H9 (cell line): ENCODE results near the gene STAT1. TPM values are rescaled to one million over a fixed set of nuclear protein-coding genes. Genes with fewer than 3 reads are reported as not detected.

ENCODE experiments used
- DNase-seq: peaks from one replicate; pipeline ENCODE4 v3.0.0-alpha.2; 2017
- H2AFZ ChIP-seq: one replicate; pipeline ENCODE4 v1.6.1; 2013; ENCODE audit warnings: mild to moderate bottlenecking, low read length, control low read depth, moderate library complexity
- H2AK5ac ChIP-seq: 2 replicates; pipeline ENCODE4 v1.6.1; 2013; ENCODE audit warnings: low read length, control low read depth, mixed read lengths; ENCODE audit not compliant: insufficient read length
- H2BK120ac ChIP-seq: one replicate; pipeline ENCODE4 v1.6.1; 2013; ENCODE audit warnings: low read depth, mild to moderate bottlenecking, low read length, control low read depth, inconsistent platforms; ENCODE audit not compliant: poor library complexity, severe bottlenecking
- H2BK12ac ChIP-seq: 2 replicates; pipeline ENCODE4 v1.6.1; 2013; ENCODE audit warnings: low read length, control low read depth, mixed read lengths, low read depth; ENCODE audit not compliant: insufficient read length
- H2BK15ac ChIP-seq: 2 replicates; pipeline ENCODE4 v1.6.1; 2013; ENCODE audit warnings: low read depth, low read length, control low read depth
- H2BK20ac ChIP-seq: one replicate; pipeline ENCODE4 v1.6.1; 2013; ENCODE audit warnings: low read depth, mild to moderate bottlenecking, low read length, control low read depth, inconsistent platforms; ENCODE audit not compliant: poor library complexity, severe bottlenecking
- H2BK5ac ChIP-seq: 2 replicates; pipeline ENCODE4 v1.6.1; 2013; ENCODE audit warnings: low read length, control low read depth, mixed read lengths; ENCODE audit not compliant: insufficient read length
- H3K14ac ChIP-seq: 2 replicates; pipeline ENCODE4 v1.6.1; 2013; ENCODE audit warnings: low read length, control low read depth; ENCODE audit not compliant: insufficient read depth
- H3K18ac ChIP-seq: 2 replicates; pipeline ENCODE4 v1.6.1; 2013; ENCODE audit warnings: low read depth, mild to moderate bottlenecking, mixed read lengths, low read length, control low read depth; ENCODE audit not compliant: insufficient read length
- H3K23ac ChIP-seq: 2 replicates; pipeline ENCODE4 v1.6.1; 2013; ENCODE audit warnings: low read length, control low read depth, mixed read lengths, low read depth; ENCODE audit not compliant: insufficient read length
- H3K23me2 ChIP-seq: 2 replicates; pipeline ENCODE4 v1.6.1; 2013; ENCODE audit warnings: low read depth, mild to moderate bottlenecking, mixed read lengths, low read length, control low read depth; ENCODE audit not compliant: insufficient read length, poor library complexity, severe bottlenecking
- H3K27ac ChIP-seq: 2 replicates; pipeline ENCODE4 v1.5.1; 2013; ENCODE audit warnings: low read length, control low read depth, mixed read lengths, low read depth; ENCODE audit not compliant: insufficient read length
- H3K27me3 ChIP-seq: 2 replicates; pipeline ENCODE4 v1.6.1; 2013; ENCODE audit warnings: low read length, control low read depth, inconsistent platforms; ENCODE audit not compliant: insufficient read depth
- H3K4ac ChIP-seq: 2 replicates; pipeline ENCODE4 v1.6.1; 2013; ENCODE audit warnings: low read depth, mild to moderate bottlenecking, control low read depth, inconsistent platforms, low read length, moderate library complexity
- H3K4me1 ChIP-seq: 2 replicates; pipeline ENCODE4 v1.6.1; 2013; ENCODE audit warnings: low read length, control low read depth, inconsistent platforms; ENCODE audit not compliant: insufficient read depth
- H3K4me2 ChIP-seq: 2 replicates; pipeline ENCODE4 v1.6.1; 2013; ENCODE audit warnings: low read length, control low read depth, mixed read lengths; ENCODE audit not compliant: insufficient read length, insufficient read depth
- H3K56ac ChIP-seq: 2 replicates; pipeline ENCODE4 v1.6.1; 2013; ENCODE audit warnings: low read depth, mild to moderate bottlenecking, mixed read lengths, low read length, control low read depth; ENCODE audit not compliant: insufficient read length
- H3K79me1 ChIP-seq: 2 replicates; pipeline ENCODE4 v1.6.1; 2013; ENCODE audit warnings: low read depth, mild to moderate bottlenecking, moderate library complexity, low read length, control low read depth, inconsistent platforms; ENCODE audit not compliant: insufficient read depth, poor library complexity, severe bottlenecking
- H3K79me2 ChIP-seq: 2 replicates; pipeline ENCODE4 v1.6.1; 2013; ENCODE audit warnings: low read length, control low read depth, inconsistent platforms; ENCODE audit not compliant: insufficient read depth
- H3K9ac ChIP-seq: 2 replicates; pipeline ENCODE4 v1.6.1; 2013; ENCODE audit warnings: low read length, control low read depth, mixed read lengths; ENCODE audit not compliant: insufficient read length; ENCODE audit errors: extremely low read depth
- H3K9me3 ChIP-seq: one replicate; pipeline ENCODE4 v1.6.1; 2013; ENCODE audit warnings: low read depth, low read length, inconsistent platforms; ENCODE audit not compliant: control insufficient read depth
- H3T11ph ChIP-seq: one replicate; pipeline ENCODE4 v1.6.1; 2013; ENCODE audit warnings: mild to moderate bottlenecking, low read length, control low read depth, inconsistent platforms
- H4K20me1 ChIP-seq: one replicate; pipeline ENCODE4 v1.6.1; 2013; ENCODE audit not compliant: control insufficient read depth, insufficient read length, insufficient read depth
- H4K5ac ChIP-seq: 2 replicates; pipeline ENCODE4 v1.6.1; 2013; ENCODE audit warnings: low read depth, mild to moderate bottlenecking, mixed read lengths, low read length, control low read depth; ENCODE audit not compliant: insufficient read length
- H4K8ac ChIP-seq: replicated peaks from 2 replicates; pipeline ENCODE4 v1.6.1; 2013; ENCODE audit warnings: low read length, control low read depth, mixed read lengths, low read depth; ENCODE audit not compliant: insufficient read length
- H4K91ac ChIP-seq: 2 replicates; pipeline ENCODE4 v1.6.1; 2013; ENCODE audit warnings: low read depth, mild to moderate bottlenecking, moderate library complexity, mixed read lengths, low read length, control low read depth; ENCODE audit not compliant: insufficient read length
- H3K27ac Mint-ChIP-seq, 3 experiments: 2 replicates in 2 of 3; 3 replicates in 1 of 3; pipeline ENCODE4 v1.8.0; 2020 to 2021; ENCODE audit warnings: mixed read lengths in 3 of 3, mild to moderate bottlenecking in 1 of 3, moderate library complexity in 1 of 3
- H3K27me3 Mint-ChIP-seq: 2 replicates; pipeline ENCODE4 v1.8.0; 2021; ENCODE audit warnings: low read depth, mild to moderate bottlenecking, moderate library complexity, mixed read lengths
- H3K36me3 Mint-ChIP-seq, 3 experiments: 2 replicates in 2 of 3; 3 replicates in 1 of 3; pipeline ENCODE4 v1.8.0; 2020 to 2021; ENCODE audit warnings: low read depth in 3 of 3, mixed read lengths in 3 of 3; ENCODE audit not compliant: insufficient read depth in 1 of 3
- H3K4me1 Mint-ChIP-seq, 2 experiments: 2 replicates each; pipeline ENCODE4 v1.8.0; 2020; ENCODE audit warnings: mixed read lengths in 2 of 2
- H3K4me3 Mint-ChIP-seq, 2 experiments: 2 replicates in 1 of 2; 3 replicates in 1 of 2; pipeline ENCODE4 v1.8.0; 2020 to 2021; ENCODE audit warnings: mild to moderate bottlenecking in 2 of 2, mixed read lengths in 2 of 2, moderate library complexity in 1 of 2
- H3K9me3 Mint-ChIP-seq, 2 experiments: 2 replicates in 1 of 2; 3 replicates in 1 of 2; pipeline ENCODE4 v1.8.0; 2020; ENCODE audit warnings: mild to moderate bottlenecking in 2 of 2, mixed read lengths in 2 of 2, moderate library complexity in 1 of 2
- CTCF ChIP-seq: fragments of 200-600 bp; sonication (generic); conservative IDR thresholded peaks from 3 replicates; pipeline ENCODE4 v1.8.0; 2021; ENCODE audit warnings: antibody characterized with exemption, mild to moderate bottlenecking
- whole genome bisulfite sequencing: extraction: QIAGEN DNeasy Blood & Tissue Kit; methylation state at CpG from one replicate; pipeline ENCODE4 v1.1.7; 2013; ENCODE audit warnings: missing lambda C conversion rate, low lambda C conversion rate, mixed read lengths; ENCODE audit not compliant: insufficient read length; ENCODE audit errors: extremely low coverage; 5-methylcytosine and 5-hydroxymethylcytosine counted together
- total RNA-seq: library from RNA; stranded (reverse); gene quantifications from 2 replicates; pipeline ENCODE4 v1.2.1, GENCODE V29; 2021

Gene STAT1
- total RNA-seq, 1 experiment from 2014 or later, result 48.1 TPM

- H3K4me3 Mint-ChIP-seq, result no peak overlapping the region
- DNase-seq, result no peak
- no peaks in the 10 kb centered on the region for H3K27me3 Mint-ChIP-seq
- Histone ChIP-seq H3K9me3 (no peaks in the 10 kb centered on the region), H2AK5ac (no peak overlapping the region), H3K4me2 (no peak overlapping the region), H3K4ac (no peak overlapping the region), H3K27ac (no peak overlapping the region), H2BK12ac (no peak overlapping the region), H4K8ac (no peak overlapping the region), H2AFZ (no peak overlapping the region), H3T11ph (no peak overlapping the region), H3K9ac (no peak overlapping the region), H4K91ac (no peak overlapping the region), H3K14ac (no peak overlapping the region), H3K79me2 (no peaks in the 10 kb centered on the region), H3K4me1 (no peaks in the 10 kb centered on the region), H3K23me2 (peaks cover 3% of the 10 kb centered on the region), H2BK5ac (no peak overlapping the region), H2BK15ac (no peak overlapping the region), H3K79me1 (no peaks in the 10 kb centered on the region), H4K20me1 (no peaks in the 10 kb centered on the region), H2BK20ac (no peak overlapping the region), H3K23ac (no peak overlapping the region), H3K56ac (no peak overlapping the region), H3K18ac (no peak overlapping the region), H3K27me3 (no peaks in the 10 kb centered on the region), H2BK120ac (no peak overlapping the region), H4K5ac (no peak overlapping the region)
- no peaks in the 10 kb centered on the region for H3K4me1 Mint-ChIP-seq
- H3K9me3 Mint-ChIP-seq, result no peaks in the 10 kb centered on the region
- WGBS, result no CpG with 5 or more reads among the region's 17 CpGs
- TF ChIP-seq CTCF, result no peak
- H3K36me3 Mint-ChIP-seq, result peaks cover 42 to 92% (median 91%) of the 10 kb centered on the region in 3 experiments; a peak in 6 of 7 replicates
- no peak overlapping the region for H3K27ac Mint-ChIP-seq
Observed at GRCh38 chr2:190978389-190979053, 35.5 kb downstream of the STAT1 start.
